ENCODE results near the gene FTCD.

- no peak for TF ChIP-seq CTCF (IDR thresholded peaks at IDR 0.05)
- no peak for TF ChIP-seq POLR2A (IDR thresholded peaks at IDR 0.05)
Measured at GRCh38 chr21:46128106-46128932, 27.1 kb downstream of the FTCD start.

All from suprapubic skin (tissue), 3 donors.